NCI-H2081 (cell line): ENCODE measurements around the gene FAM53C.

Experiments used
- DNase-seq, 2 experiments: peaks; one replicate each; lab custom pipeline; 2025; lab: John Stamatoyannopoulos, UW

FAM53C gene

DNA sequence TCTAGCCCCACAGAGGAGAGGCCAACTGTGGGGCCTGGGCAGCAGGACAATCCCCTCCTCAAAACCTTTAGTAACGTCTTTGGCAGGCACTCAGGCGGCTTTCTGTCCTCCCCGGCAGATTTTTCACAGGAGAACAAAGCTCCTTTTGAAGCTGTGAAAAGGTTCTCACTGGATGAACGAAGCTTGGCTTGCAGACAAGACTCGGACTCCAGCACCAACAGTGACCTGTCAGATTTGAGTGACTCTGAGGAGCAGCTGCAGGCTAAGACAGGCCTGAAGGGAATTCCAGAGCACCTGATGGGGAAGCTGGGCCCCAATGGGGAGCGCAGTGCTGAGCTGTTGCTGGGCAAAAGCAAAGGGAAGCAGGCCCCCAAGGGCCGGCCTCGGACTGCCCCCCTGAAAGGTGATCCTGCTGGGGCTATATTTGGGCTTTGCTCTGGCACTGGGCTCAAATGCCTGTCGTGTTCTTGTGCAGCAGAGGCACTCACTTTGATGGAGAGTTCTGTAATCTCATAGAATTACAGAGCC, 53.9 kb downstream of the FAM53C start:
- DNase-seq = no peak
